C4-2B (cell line): ENCODE measurements around the gene ETV6.

Source experiments
- ZFX ChIP-seq: fragments of 450-650 bp; IDR thresholded peaks from 2 replicates; pipeline ENCODE4 v1.6.1; 2017
- TF ChIP-seq, protein P1 (sequence below): fragments of 450-650 bp; conservative IDR thresholded peaks from 2 replicates; pipeline ENCODE4 v1.5.1; 2017; ENCODE audit warnings: mild to moderate bottlenecking

DNA sequence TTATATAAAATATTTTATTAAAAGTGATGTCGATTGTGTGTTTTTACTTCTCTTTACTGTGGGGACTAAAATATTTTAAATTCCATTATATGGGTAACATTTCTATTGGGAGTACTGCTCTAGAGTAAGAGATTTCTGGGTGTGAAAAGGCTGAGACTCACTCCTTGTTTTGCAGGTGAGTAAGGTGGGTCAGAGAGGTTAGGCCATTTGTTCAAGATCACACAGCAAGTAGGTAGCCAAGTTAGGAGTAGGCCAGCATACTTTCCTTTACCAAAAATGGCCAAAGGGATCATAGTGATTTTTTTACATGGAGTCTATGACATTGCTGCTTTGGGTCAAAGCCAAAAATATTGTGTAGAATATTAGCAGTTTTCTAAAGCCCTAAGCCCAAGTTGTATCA, 138.0 kb downstream of the ETV6 start:
- TF ChIP-seq, protein P1, sequence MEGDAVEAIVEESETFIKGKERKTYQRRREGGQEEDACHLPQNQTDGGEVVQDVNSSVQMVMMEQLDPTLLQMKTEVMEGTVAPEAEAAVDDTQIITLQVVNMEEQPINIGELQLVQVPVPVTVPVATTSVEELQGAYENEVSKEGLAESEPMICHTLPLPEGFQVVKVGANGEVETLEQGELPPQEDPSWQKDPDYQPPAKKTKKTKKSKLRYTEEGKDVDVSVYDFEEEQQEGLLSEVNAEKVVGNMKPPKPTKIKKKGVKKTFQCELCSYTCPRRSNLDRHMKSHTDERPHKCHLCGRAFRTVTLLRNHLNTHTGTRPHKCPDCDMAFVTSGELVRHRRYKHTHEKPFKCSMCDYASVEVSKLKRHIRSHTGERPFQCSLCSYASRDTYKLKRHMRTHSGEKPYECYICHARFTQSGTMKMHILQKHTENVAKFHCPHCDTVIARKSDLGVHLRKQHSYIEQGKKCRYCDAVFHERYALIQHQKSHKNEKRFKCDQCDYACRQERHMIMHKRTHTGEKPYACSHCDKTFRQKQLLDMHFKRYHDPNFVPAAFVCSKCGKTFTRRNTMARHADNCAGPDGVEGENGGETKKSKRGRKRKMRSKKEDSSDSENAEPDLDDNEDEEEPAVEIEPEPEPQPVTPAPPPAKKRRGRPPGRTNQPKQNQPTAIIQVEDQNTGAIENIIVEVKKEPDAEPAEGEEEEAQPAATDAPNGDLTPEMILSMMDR, result no peak
- no peak for TF ChIP-seq ZFX
